ENCODE measurements around the gene ANKRD23.
"Not testable (repeated sequence)": the region's sequence is repeated elsewhere in the genome, so short reads cannot be mapped to it uniquely, and the experiment has no call there.

ANKRD23 gene

DNA sequence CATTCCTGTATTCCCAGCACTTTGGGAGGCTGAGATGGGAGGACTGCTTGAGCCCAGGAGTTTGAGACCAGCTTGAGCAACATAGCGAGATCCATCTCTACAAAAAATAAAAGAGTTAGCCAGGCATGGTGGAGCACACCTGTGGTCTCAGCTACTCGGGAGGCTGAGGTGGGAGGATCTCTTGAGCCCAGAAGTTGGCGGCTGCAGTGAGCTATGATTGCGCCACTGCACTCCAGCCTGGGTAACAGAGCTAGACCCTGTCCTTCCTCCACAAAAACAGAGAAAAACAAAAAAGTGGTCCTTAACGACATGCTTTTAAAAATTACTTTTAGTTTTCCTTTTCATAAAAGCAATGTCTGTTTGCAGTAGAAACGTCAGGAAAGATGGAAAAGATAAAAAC is 47.3 kb downstream of the ANKRD23 start:
- DNase-seq (ENCODE audit: low read depth): not testable (repeated sequence)

DNA sequence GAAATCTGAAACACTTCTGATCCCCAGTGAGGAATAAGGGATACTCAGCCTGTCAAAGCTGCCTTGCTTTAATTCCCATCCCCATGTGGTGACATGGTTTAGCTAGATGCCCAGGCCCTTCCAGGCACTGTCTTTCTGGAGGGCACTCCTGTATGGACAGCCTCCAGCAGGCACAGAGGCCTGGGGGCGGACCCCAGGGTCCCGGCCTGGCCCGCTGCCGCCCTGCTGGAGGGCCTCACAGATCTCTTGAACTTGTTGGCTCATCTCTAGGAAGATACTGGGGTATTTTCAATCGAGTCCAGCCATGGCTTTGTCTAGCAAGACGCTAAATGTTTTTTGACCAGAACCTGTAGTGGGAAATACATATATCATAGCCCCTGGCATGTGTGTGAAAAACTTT is 48.7 kb downstream of the ANKRD23 start:
- no peak for DNase-seq (ENCODE audit: low read depth)

DNA sequence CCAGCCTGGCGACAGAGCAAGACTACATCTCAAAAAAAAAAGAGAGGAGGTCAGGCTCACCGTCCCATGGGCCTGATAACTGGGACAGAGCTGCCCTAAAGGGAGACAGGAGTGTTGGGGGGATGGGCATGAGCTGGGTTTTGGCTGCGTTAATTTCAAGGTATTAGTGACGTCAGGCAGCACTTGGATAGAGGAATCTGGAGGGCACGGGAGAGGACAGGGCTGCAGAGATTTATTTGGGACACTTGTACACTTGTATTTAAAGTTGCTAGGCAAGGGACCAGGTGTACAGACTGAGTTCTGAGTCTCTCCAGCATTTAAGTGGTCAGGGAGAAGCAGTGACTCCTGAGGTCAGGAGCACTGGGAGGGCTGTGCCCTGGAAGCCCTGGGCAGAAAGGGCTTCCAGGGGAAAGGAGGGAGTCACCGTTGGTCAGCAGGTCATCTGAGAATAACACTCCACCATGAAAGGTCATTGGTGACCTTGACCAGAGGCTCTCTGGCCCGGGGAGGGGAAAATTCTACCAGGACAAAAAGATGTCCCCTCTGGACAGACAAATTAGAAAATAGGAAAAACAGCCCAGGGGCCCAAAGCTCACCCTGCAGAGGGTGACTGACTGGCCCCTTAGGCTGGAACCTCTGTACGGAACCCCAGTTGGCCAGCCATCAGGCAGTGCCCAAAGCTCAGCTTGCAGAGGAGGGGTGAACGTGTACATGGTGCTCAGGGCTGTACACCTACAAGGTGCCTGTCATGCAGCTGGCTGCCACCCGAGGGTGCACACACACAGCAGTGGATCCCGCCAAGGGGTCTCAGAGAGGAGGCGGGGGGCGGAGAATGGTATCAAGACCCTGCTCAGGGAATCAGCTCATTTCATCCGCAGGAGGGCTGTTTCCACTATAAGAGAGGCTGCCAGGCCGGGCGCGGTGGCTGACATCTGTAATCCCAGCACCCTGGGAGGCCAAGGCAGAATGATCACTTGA is 50.8 kb downstream of the ANKRD23 start:
- no peak for DNase-seq (ENCODE audit: low read depth)

DNA sequence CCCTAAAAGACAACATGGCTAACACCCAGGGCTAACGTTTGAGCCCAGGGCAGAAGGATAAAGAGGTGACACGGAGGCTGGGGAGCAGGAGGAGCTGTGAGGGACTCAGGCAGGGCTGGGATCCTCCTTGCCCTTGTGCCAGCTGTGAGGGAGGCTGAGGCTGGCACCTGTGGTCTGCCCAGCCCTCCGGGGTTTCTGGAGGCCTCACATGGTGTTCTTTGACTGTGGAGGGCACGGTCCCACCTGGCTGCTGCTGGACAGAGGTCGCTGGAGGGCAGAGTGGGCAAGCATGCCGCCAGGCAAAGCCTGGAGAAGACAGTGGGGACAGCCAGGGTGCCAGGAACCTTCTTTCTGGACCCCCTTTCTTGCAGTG is 54.6 kb downstream of the ANKRD23 start:
- DNase-seq (ENCODE audit: low read depth): no peak

DNA sequence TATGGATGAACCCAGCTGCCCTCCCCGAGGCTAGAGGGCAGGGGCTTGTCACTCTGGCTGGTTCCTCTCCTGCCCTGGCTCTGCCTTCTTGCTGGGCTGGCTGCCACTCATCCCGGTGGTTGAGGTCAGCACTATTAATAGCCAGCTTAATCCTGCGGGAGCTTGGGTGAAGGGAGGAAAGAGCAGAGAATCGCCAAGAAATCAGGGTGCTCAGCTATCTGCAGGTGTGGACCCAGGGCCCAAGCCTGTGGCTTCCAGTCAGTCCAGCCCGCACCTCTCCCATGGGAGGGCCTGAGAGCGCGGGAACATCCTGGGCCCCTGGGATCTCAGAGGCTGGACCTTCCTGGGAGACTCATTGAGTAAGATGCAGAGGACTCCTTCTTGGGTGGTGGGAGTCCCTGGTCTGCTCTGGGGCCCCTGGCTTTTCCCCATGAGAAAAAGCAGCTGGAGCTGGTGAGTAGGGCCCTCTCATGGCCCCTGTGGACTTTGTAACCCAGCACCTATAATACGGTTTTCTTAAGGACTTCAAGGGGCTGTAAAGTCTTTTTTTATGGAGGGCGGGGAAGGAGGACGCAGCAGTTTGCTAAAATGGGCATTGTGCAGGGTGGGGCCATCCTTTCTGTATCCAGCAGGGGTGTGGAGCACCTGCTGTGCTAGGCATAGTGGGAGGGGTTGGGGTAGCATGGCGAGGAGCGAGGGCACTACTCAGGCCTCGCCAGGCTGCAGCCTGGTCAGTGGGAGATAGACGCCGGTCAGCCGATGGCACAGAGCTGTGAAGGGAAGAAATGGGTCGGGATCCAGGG is 55.2 kb downstream of the ANKRD23 start:
- DNase-seq (ENCODE audit: low read depth): no peak
